Activated T-cell treated with anti-CD3 and anti-CD28 coated beads, Interleukin-2, amount 50 U/mL, for 72 hours (primary cell): Measurements from ENCODE around the gene PSPN. TPM values are rescaled to one million over a fixed set of nuclear protein-coding genes. Genes with fewer than 3 reads are reported as not detected.

Experiments
- total RNA-seq, 2 donors: library from RNA; stranded (reverse); gene quantifications; one replicate each; pipeline ENCODE4 v1.2.3, GENCODE V29; 2022

Gene PSPN
- total RNA-seq, 2 donors from 2014 or later: 2.4 to 3.1 TPM

Other genes with a start within 250 kb of the PSPN start
- not detected for gene ACSBG2, start 240.3 kb downstream of the PSPN start, total RNA-seq
- gene MLLT1, start 96.0 kb downstream of the PSPN start, total RNA-seq: 10 to 100 TPM; 39.9 to 44.5 TPM
- gene ACER1, start 42.3 kb downstream of the PSPN start, total RNA-seq: under 1 TPM in 1 of 2 donors, not detected in 1; 0.34 TPM
- 100 to 1,000 TPM; 147 to 168 TPM for gene CLPP, start 14.4 kb downstream of the PSPN start, total RNA-seq
- 10 to 100 TPM; 60.5 to 65.2 TPM for gene ALKBH7, start 3.1 kb downstream of the PSPN start, total RNA-seq
- gene GTF2F1, start 17.2 kb upstream of the PSPN start, total RNA-seq: 10 to 100 TPM; 78.9 to 87.5 TPM
- gene KHSRP, start 48.9 kb upstream of the PSPN start, total RNA-seq: 100 to 1,000 TPM; 253 to 311 TPM
- gene SLC25A41, start 57.8 kb upstream of the PSPN start, total RNA-seq: under 1 TPM; 0.16 to 0.58 TPM
- 10 to 100 TPM; 24.6 to 26.3 TPM for gene SLC25A23, start 83.9 kb upstream of the PSPN start, total RNA-seq
- 1 to 10 TPM; 3.9 to 5.0 TPM for gene CRB3, start 88.3 kb upstream of the PSPN start, total RNA-seq
- gene DENND1C, start 105.9 kb upstream of the PSPN start, total RNA-seq: 100 to 1,000 TPM in 1 of 2 donors, 10 to 100 TPM in 1; 92.1 to 105 TPM
- gene TUBB4A, start 126.4 kb upstream of the PSPN start, total RNA-seq: 10 to 100 TPM in 1 of 2 donors, 1 to 10 TPM in 1; 8.7 to 11.9 TPM
- 1 to 10 TPM; 3.4 to 6.3 TPM for gene TNFSF9, start 155.1 kb upstream of the PSPN start, total RNA-seq
- 10 to 100 TPM; 25.0 to 31.5 TPM for gene CD70, start 215.2 kb upstream of the PSPN start, total RNA-seq